Stomach (tissue), 9 donors: ENCODE measurements around the gene TSEN54. TPM values are rescaled to one million over a fixed set of nuclear protein-coding genes. Genes with fewer than 3 reads are reported as not detected.

Experiments
- DNase-seq, 2 donors: peaks; one replicate each; pipeline versions ENCODE4 v3.0.0 to v3.0.0-alpha.2; 2013 to 2019
- H3K27ac ChIP-seq, 5 donors: fragments of 200-600 bp in 4 of 5; sonication (generic) in 4 of 5; one replicate each; pipeline ENCODE4 v1.5.1; 2013 to 2019; ENCODE audit warnings: mild to moderate bottlenecking in 1 of 5, moderate library complexity in 1 of 5
- H3K27me3 ChIP-seq, 3 donors: fragments of 200-600 bp; sonication (generic); one replicate each; pipeline ENCODE4 v1.5.1; 2017 to 2019; ENCODE audit warnings: mixed run types in 1 of 3
- H3K36me3 ChIP-seq, 4 donors: fragments of 200-600 bp; sonication (generic); 1 replicate in 3 of 4; 2 replicates in 1 of 4; pipeline ENCODE4 v1.5.1; 2016 to 2019
- H3K4me1 ChIP-seq, 4 donors: fragments of 200-600 bp; sonication (generic); one replicate each; pipeline ENCODE4 v1.5.1; 2016 to 2019
- H3K4me3 ChIP-seq, 4 donors: fragments of 200-600 bp; sonication (generic) in 3 of 4; one replicate each; pipeline ENCODE4 v1.5.1; 2016 to 2019; ENCODE audit warnings: mild to moderate bottlenecking in 1 of 4
- H3K9me3 ChIP-seq, 4 donors: fragments of 200-600 bp; sonication (generic); one replicate each; pipeline ENCODE4 v1.5.1; 2016 to 2019
- EP300 ChIP-seq: sonication (generic); formaldehyde crosslinking; IDR thresholded peaks from one replicate; pipeline ENCODE4 v1.6.1; 2017; ENCODE audit warnings: antibody characterized with exemption
- POLR2A ChIP-seq, 4 donors: fragments of 450-650 bp; IDR thresholded peaks; one replicate each; pipeline ENCODE4 v1.6.1; 2016; ENCODE audit warnings: antibody characterized with exemption in 4 of 4, control low read depth in 2 of 4, mild to moderate bottlenecking in 1 of 4, moderate library complexity in 1 of 4
- POLR2AphosphoS5 ChIP-seq, 3 donors: sonication (generic); formaldehyde crosslinking; IDR thresholded peaks; one replicate each; pipeline ENCODE4 v1.6.1; 2016; ENCODE audit warnings: antibody characterized with exemption in 3 of 3
- WGBS, 5 donors: extraction: QIAGEN DNeasy Blood & Tissue Kit in 3 of 5; methylation state at CpG; one replicate each; pipeline versions ENCODE4 v1.1.5 to v1.1.7; 2013 to 2018; 5-methylcytosine and 5-hydroxymethylcytosine counted together
- intact Hi-C: fragments of 100-400 bp; cut with DNase I; formaldehyde crosslinking; loops from one replicate; pipeline ENCODE4 v1.15.1; 2023; ENCODE audit warnings: low total_unique reads
- polyA plus RNA-seq, 3 donors: library from polyadenylated mRNA; stranded (reverse); fragments of 200-250 nt; gene quantifications; one replicate each; pipeline ENCODE4 v1.2.3, GENCODE V29; 2013
- total RNA-seq, 5 donors: library from RNA; depleted of rRNA; stranded (reverse); fragments of >200 nt; gene quantifications; one replicate each; pipeline versions ENCODE4 v1.1.0 to v1.2.3, GENCODE V29; 2014 to 2016
- TF ChIP-seq, protein P1 (sequence below), 7 experiments: fragments of 450-650 bp in 4 of 7; fragments of 200-600 bp in 3 of 7; sonication (generic) in 3 of 7; IDR thresholded peaks; one replicate each; pipeline ENCODE4 v1.5.1; 2016 to 2019; ENCODE audit warnings: antibody characterized with exemption in 7 of 7, control low read depth in 2 of 7, mild to moderate bottlenecking in 1 of 7
- donor health status: healthy with polysubstance abuse.
- donor health status: Bipolar disorder and iron deficiency.
- donor health status: healthy.

The TSEN54 gene
- total and polyA plus RNA-seq, 8 donors, result 13.2 to 219 (median 42.1) TPM

DNA sequence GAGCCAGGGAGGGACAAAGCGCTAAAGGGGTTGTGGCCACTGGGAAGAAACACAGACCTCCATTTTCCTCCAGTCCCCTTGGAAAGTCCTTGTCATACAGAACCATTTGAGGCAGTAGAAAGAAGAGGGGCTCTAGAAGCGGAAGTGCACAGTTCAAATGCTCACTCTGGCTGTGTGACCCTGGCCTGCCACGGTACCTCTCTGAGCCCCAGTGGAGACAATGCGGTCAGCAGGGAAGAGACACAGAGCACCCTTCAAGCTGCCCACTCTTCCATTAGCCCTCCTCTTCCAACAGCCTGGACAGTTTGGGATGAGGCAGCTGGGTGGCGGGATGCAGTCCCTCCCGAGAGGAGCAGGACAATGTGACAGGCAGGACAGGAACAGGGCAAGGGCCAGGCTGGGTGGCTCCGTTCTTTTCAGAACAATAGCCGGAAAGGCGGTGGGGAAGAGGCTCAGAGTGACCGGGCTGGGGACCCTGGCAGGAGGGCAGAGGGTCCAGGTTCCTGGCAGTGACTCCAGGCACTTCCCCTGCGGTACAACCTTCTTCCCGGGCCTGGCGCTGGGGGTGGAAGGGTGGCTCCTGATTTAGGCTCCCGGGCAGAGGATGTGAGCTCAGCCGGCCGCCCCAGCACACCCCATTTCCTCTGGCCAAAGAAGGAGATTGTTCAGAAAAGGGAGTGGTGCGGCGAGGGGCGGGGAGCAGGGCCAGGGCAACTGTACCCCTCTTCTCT lies 6.6 kb upstream of the TSEN54 start:
- H3K4me1 ChIP-seq, result peaks cover 51 to 74% (median 62%) of the 10 kb centered on the region in 4 donors
- TF ChIP-seq POLR2A (IDR thresholded peaks at IDR 0.05), result no peak
- TF ChIP-seq POLR2AphosphoS5 (IDR thresholded peaks at IDR 0.05), result peak in 2 of 3 donors; percentile 18 to 46
- peak; percentile 59 for TF ChIP-seq EP300
- TF ChIP-seq, protein P1, sequence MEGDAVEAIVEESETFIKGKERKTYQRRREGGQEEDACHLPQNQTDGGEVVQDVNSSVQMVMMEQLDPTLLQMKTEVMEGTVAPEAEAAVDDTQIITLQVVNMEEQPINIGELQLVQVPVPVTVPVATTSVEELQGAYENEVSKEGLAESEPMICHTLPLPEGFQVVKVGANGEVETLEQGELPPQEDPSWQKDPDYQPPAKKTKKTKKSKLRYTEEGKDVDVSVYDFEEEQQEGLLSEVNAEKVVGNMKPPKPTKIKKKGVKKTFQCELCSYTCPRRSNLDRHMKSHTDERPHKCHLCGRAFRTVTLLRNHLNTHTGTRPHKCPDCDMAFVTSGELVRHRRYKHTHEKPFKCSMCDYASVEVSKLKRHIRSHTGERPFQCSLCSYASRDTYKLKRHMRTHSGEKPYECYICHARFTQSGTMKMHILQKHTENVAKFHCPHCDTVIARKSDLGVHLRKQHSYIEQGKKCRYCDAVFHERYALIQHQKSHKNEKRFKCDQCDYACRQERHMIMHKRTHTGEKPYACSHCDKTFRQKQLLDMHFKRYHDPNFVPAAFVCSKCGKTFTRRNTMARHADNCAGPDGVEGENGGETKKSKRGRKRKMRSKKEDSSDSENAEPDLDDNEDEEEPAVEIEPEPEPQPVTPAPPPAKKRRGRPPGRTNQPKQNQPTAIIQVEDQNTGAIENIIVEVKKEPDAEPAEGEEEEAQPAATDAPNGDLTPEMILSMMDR (IDR thresholded peaks at IDR 0.05), result no peak
- no peaks in the 10 kb centered on the region for H3K27me3 ChIP-seq
- 67 to 87% (median 70%) methylated on average over 14 to 19 of the region's 19 CpGs for WGBS, 5 donors
- H3K9me3 ChIP-seq, result no peaks in the 10 kb centered on the region
- peak overlapping the region; percentile 19 to 94 (median 89) for H3K27ac ChIP-seq
- intact Hi-C loops, result loop anchor here (10.0 kb wide), 1 partner anchor 75 kb away; no protein-coding TSS in a partner anchor
- peaks cover 17 to 44% (median 36%) of the 10 kb centered on the region in 4 donors for H3K36me3 ChIP-seq
- no peak for DNase-seq
- H3K4me3 ChIP-seq, result no peak overlapping the region

DNA sequence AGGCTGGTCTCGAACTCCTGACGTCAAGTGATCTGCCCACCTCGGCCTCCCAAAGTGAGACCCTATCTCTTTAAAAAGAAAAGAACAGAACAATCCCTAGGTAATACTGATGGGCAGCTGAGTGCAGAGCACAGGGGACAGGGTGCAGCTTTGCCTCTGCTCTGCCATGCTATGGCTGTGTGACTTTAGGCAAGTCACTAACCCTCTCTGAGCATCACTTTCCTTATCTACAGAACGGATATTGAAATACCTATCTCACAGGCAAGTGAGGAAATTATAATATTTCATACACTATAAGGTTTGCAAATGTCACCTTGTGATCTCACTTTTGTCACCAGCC lies 5.1 kb upstream of the TSEN54 start:
- H3K27me3 ChIP-seq, result peaks cover 0 to 9% (median 0%) of the 10 kb centered on the region in 3 donors
- H3K4me3 ChIP-seq, result peak overlapping the region in 3 of 4 donors; percentile 18 to 35 (median 20)
- peak overlapping the region; percentile 88 to 94 (median 90) for H3K27ac ChIP-seq
- intact Hi-C loops, result no loop called here
- peaks cover 6 to 29% (median 21%) of the 10 kb centered on the region in 4 donors for H3K36me3 ChIP-seq
- H3K9me3 ChIP-seq, result no peaks in the 10 kb centered on the region
- H3K4me1 ChIP-seq, result peaks cover 53 to 84% (median 67%) of the 10 kb centered on the region in 4 donors
- WGBS, 5 donors, result 73 to 89% (median 78%) methylated on average over 4 of the region's 4 CpGs
- DNase-seq, result no peak
- TF ChIP-seq POLR2A (IDR thresholded peaks at IDR 0.05) (no peak), POLR2AphosphoS5 (IDR thresholded peaks at IDR 0.05) (no peak), EP300 (no peak)
- TF ChIP-seq, protein P1 (IDR thresholded peaks at IDR 0.05), result no peak

DNA sequence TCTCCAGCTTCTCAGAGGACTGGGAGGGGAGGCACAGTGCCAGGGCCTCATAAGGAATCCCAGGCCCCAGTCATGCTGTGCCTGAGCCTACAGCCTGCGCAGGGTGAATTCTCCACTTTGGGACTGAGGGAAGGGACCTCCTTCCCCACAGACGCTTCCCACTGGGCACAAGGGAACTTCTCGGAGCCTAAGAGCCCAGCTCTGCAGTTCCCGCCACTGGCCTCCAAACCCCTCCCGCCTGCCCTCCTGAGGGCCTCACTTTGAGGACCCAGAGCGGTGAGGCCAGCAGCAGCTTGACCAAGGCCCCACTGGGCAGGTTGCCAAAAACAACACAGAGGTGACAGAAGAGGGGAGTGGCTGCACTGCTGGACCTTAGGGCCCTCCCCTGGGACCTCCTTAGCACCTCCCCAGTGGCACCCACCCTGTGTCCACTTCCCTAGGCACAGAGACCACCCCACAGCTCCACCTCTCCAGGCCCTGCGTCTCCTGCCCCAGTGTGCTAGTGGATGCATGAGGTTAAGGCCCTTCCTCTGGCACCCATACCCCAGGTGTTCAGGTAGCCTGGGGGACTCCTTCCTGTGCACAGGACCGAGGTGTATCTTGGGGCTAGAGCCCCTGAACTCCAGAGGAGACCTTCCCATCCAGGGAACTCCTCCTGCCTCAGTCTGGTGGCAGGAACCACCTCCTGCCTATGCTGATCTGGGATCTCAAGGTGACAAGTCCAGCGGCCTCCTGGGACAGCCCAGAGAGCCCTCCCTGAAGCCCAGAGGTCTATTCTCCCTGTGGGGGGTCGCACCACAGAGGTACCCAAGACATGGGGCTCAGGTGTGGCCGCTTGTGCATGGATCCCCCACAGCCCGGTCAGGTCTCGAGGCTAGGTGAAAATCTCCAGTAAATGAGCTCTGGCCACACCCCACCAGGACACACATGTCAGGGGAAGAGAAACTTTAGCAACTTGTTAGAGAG lies 4.4 kb upstream of the TSEN54 start:
- intact Hi-C loops, result no loop called here
- 25 to 57% (median 42%) methylated on average over 11 to 13 of the region's 13 CpGs for WGBS, 5 donors
- peak overlapping the region; percentile 18 to 75 (median 28) for H3K4me3 ChIP-seq
- peak; percentile 87 to 95 for DNase-seq
- H3K36me3 ChIP-seq, result peaks cover under 1 to 22% (median 14%) of the 10 kb centered on the region in 4 donors
- H3K9me3 ChIP-seq, result no peaks in the 10 kb centered on the region
- peak overlapping the region; percentile 88 to 94 (median 90) for H3K27ac ChIP-seq
- TF ChIP-seq, protein P1 (IDR thresholded peaks at IDR 0.05), result no peak
- TF ChIP-seq POLR2A (IDR thresholded peaks at IDR 0.05) (no peak), POLR2AphosphoS5 (IDR thresholded peaks at IDR 0.05) (peak in 1 of 3 donors; percentile 48), EP300 (no peak)
- H3K27me3 ChIP-seq, result peaks cover 0 to 9% (median 0%) of the 10 kb centered on the region in 3 donors
- H3K4me1 ChIP-seq, result peaks cover 53 to 87% (median 70%) of the 10 kb centered on the region in 4 donors
